ENCODE data around the gene RAD51B. TPM values are rescaled to one million over a fixed set of nuclear protein-coding genes. Genes with fewer than 3 reads are reported as not detected.

The RAD51B gene
- total RNA-seq, 5 donors from 2014 or later (not counting 1 experiment from before 2014, with no cell fraction given): 25.4 to 47.9 (median 30.0) TPM

DNA sequence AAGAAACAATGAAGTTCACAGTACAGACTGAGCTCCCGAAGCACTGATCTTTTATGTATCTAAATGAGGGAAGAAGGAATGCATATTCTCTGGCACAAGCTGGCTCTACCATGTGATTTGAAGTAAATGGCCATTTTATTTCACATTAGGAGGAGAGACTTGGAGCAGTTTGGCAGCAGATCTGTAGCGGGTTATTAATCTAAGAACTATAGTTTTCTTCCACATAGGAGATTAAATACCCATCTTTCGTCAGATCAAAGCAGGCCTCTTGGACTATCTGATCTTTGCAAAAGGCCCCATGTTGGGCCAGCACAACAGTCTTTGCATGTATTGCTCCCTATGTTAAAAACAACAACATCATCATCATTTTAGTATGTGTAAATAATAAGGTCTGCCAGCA is 495.5 kb downstream of the RAD51B start:
- ChIA-PET POLR2A (no interaction called here), CTCF (interaction anchor here in 1 of 2 donors (0.6 kb wide), 1 partner anchor 317 kb away, joined by 3 read pairs; no protein-coding TSS in a partner anchor)
- WGBS (ENCODE audit: insufficient coverage): no CpG with 5 or more reads among the region's 3 CpGs
- no peak overlapping the region for H3K27ac Mint-ChIP-seq
- Histone ChIP-seq H3K4me3 (ENCODE audit: control insufficient read depth in 1 of 2, extremely low read depth in 1 of 2, low read length in 1 of 2) (no peak overlapping the region), H3K4me1 (ENCODE audit: control insufficient read depth in 1 of 2, extremely low read depth in 1 of 2, insufficient read depth in 2 of 2, low read length in 2 of 2) (peaks cover 0 to 2% of the 10 kb centered on the region in 2 experiments), H3K9me3 (no peaks in the 10 kb centered on the region), H3K27ac (ENCODE audit: low read length) (no peak overlapping the region), H3K27me3 (replicated peaks in 1 of 2; ENCODE audit: control insufficient read depth in 2 of 2, extremely low read depth in 1 of 2, insufficient read depth in 2 of 2, low read length in 1 of 2) (no peaks in the 10 kb centered on the region), H3K36me3 (ENCODE audit: control insufficient read depth in 2 of 2, extremely low read depth in 1 of 2, insufficient read depth in 1 of 2, low read length in 1 of 2) (no peaks in the 10 kb centered on the region)
- no peak overlapping the region for H3K4me3 Mint-ChIP-seq
- peaks cover 5% of the 10 kb centered on the region for H3K36me3 Mint-ChIP-seq
- no peak for DNase-seq
- H3K4me1 Mint-ChIP-seq: peaks cover 13 to 43% (median 37%) of the 10 kb centered on the region in 3 donors
- no peaks in the 10 kb centered on the region for H3K27me3 Mint-ChIP-seq
- no peak for ATAC-seq (replicated peaks in 1 of 4)
- H3K9me3 Mint-ChIP-seq: peaks cover 0 to 3% (median 0%) of the 10 kb centered on the region in 3 donors

DNA sequence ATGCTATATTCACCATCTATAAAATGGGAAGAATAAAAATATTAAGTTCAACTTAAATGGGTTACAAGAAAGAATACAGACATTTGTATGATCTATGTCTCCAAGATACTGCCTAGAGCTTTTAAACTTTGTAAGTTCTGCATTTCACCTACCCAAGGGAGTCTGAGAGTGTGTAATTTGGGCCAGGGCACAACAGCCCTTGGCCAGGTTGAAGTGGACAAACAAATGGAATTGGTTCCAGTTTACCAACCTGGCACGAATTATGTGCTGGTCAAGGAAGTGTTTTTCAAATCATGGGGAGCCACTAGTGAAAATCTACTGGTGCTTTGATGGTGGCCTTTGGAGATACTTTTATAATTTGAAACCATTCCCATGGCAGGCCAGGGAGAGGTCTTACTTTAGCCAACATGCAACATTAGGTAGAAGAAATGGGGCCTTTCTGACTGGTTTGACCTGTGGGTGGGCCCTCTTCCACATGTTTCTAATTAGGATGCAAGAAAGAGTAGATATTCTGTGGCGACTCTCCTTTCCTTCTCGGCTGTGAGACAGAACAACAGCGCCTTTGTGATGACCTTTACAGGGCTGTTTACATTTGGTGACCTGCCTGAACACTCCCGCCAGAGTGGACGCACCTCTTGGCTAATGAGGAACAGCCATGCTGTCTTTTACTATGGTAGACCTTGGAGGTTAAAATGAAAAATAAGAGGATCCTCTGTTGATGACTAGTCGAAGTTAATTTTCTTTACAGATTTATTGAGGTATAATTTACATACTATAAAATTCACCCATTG is 496.7 kb downstream of the RAD51B start:
- POLR2A ChIA-PET: no interaction called here
- WGBS (ENCODE audit: insufficient coverage): 100% methylated on average over 3 of the region's 7 CpGs

DNA sequence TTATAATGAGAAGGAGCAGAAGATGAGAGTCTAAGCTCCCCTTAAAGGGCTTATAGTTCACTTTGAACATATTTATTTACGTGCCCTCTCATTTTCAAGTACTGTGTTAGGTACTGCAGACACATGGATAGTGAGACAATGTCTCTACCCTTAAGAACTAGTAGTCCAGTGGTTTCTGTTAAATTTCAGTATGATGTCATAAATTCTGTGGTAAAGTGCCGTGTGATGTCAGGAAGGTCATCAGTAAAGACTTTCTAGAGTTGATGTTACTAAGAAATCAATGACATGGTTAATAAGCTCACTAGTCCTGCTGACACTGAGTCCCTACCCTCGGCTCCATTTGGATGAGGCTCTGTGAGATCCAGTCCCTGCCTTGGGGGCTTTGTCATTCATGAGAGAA is 497.7 kb downstream of the RAD51B start:
- no peak overlapping the region for H3K4me3 Mint-ChIP-seq

More for the DNA sequence above, 496.7 kb downstream of the RAD51B start:
- H3K27me3 ChIP-seq (replicated peaks in 1 of 2; ENCODE audit: control insufficient read depth in 2 of 2, extremely low read depth in 1 of 2, insufficient read depth in 2 of 2, low read length in 1 of 2): no peaks in the 10 kb centered on the region
- Mint-ChIP-seq H3K4me3 (no peak overlapping the region), H3K27me3 (no peaks in the 10 kb centered on the region), H3K27ac (no peak overlapping the region), H3K4me1 (peaks cover 17 to 43% (median 37%) of the 10 kb centered on the region in 3 donors), H3K9me3 (peaks cover 0 to 3% (median 0%) of the 10 kb centered on the region in 3 donors), H3K36me3 (peaks cover 9% of the 10 kb centered on the region)
- DNase-seq (no peak), ATAC-seq (replicated peaks in 1 of 4) (no peak)
- H3K4me3 ChIP-seq (ENCODE audit: control insufficient read depth in 1 of 2, extremely low read depth in 1 of 2, low read length in 1 of 2): no peak overlapping the region
- H3K4me1 ChIP-seq (ENCODE audit: control insufficient read depth in 1 of 2, extremely low read depth in 1 of 2, insufficient read depth in 2 of 2, low read length in 2 of 2): peaks cover 0 to under 1% of the 10 kb centered on the region in 2 experiments
- no peaks in the 10 kb centered on the region for H3K36me3 ChIP-seq (ENCODE audit: control insufficient read depth in 2 of 2, extremely low read depth in 1 of 2, insufficient read depth in 1 of 2, low read length in 1 of 2)
- H3K9me3 ChIP-seq: no peaks in the 10 kb centered on the region
- no peak overlapping the region for H3K27ac ChIP-seq (ENCODE audit: low read length)
- CTCF ChIA-PET: interaction anchor here in 1 of 2 donors (0.5 kb wide), 1 partner anchor 482 kb away, joined by 3 read pairs; no protein-coding TSS in a partner anchor

GRCh38 chr14:68318828-68319227 is 499.2 kb downstream of the RAD51B start:
- ATAC-seq (replicated peaks in 1 of 4): no peak
- Mint-ChIP-seq H3K27ac (no peak overlapping the region), H3K9me3 (peaks cover 0 to 3% (median 0%) of the 10 kb centered on the region in 3 donors), H3K4me3 (no peak overlapping the region), H3K4me1 (peaks cover 7 to 34% (median 21%) of the 10 kb centered on the region in 3 donors), H3K27me3 (no peaks in the 10 kb centered on the region), H3K36me3 (peaks cover 13% of the 10 kb centered on the region)
- H3K27ac ChIP-seq (ENCODE audit: low read length): no peak overlapping the region
- WGBS (ENCODE audit: insufficient coverage): no CpG with 5 or more reads among the region's 2 CpGs
- H3K36me3 ChIP-seq (ENCODE audit: control insufficient read depth in 2 of 2, extremely low read depth in 1 of 2, insufficient read depth in 1 of 2, low read length in 1 of 2): no peaks in the 10 kb centered on the region
- no peak for DNase-seq
- no peak overlapping the region for H3K4me3 ChIP-seq (ENCODE audit: control insufficient read depth in 1 of 2, extremely low read depth in 1 of 2, low read length in 1 of 2)
- ChIA-PET POLR2A (interaction anchor here in 1 of 2 donors (0.6 kb wide), 1 partner anchor 469 kb away, joined by 3 read pairs; no protein-coding TSS in a partner anchor), CTCF (no interaction called here)
- H3K27me3 ChIP-seq (replicated peaks in 1 of 2; ENCODE audit: control insufficient read depth in 2 of 2, extremely low read depth in 1 of 2, insufficient read depth in 2 of 2, low read length in 1 of 2): no peaks in the 10 kb centered on the region
- no peaks in the 10 kb centered on the region for H3K9me3 ChIP-seq
- H3K4me1 ChIP-seq (ENCODE audit: control insufficient read depth in 1 of 2, extremely low read depth in 1 of 2, insufficient read depth in 2 of 2, low read length in 2 of 2): no peaks in the 10 kb centered on the region

More for the DNA sequence above, 497.7 kb downstream of the RAD51B start:
- ATAC-seq (replicated peaks in 1 of 4) (no peak), DNase-seq (no peak)
- H3K27ac ChIP-seq (ENCODE audit: low read length): no peak overlapping the region
- H3K9me3 ChIP-seq: no peaks in the 10 kb centered on the region
- H3K27me3 Mint-ChIP-seq: no peaks in the 10 kb centered on the region
- ChIA-PET POLR2A (interaction anchor here in 1 of 2 donors (0.5 kb wide), 1 partner anchor 264 kb away, joined by 6 read pairs; no protein-coding TSS in a partner anchor), CTCF (interaction anchor here in 1 of 2 donors (0.6 kb wide), 1 partner anchor 449 kb away, joined by 3 read pairs; no protein-coding TSS in a partner anchor)
- no peaks in the 10 kb centered on the region for H3K36me3 ChIP-seq (ENCODE audit: control insufficient read depth in 2 of 2, extremely low read depth in 1 of 2, insufficient read depth in 1 of 2, low read length in 1 of 2)
- peaks cover 16 to 40% (median 31%) of the 10 kb centered on the region in 3 donors for H3K4me1 Mint-ChIP-seq
- no peaks in the 10 kb centered on the region for H3K4me1 ChIP-seq (ENCODE audit: control insufficient read depth in 1 of 2, extremely low read depth in 1 of 2, insufficient read depth in 2 of 2, low read length in 2 of 2)
- no CpG with 5 or more reads among the region's 3 CpGs for WGBS (ENCODE audit: insufficient coverage)
- H3K27me3 ChIP-seq (replicated peaks in 1 of 2; ENCODE audit: control insufficient read depth in 2 of 2, extremely low read depth in 1 of 2, insufficient read depth in 2 of 2, low read length in 1 of 2): no peaks in the 10 kb centered on the region
- peaks cover 9% of the 10 kb centered on the region for H3K36me3 Mint-ChIP-seq
- no peak overlapping the region for H3K4me3 ChIP-seq (ENCODE audit: control insufficient read depth in 1 of 2, extremely low read depth in 1 of 2, low read length in 1 of 2)
- H3K27ac Mint-ChIP-seq: no peak overlapping the region
- peaks cover 0 to 3% (median 0%) of the 10 kb centered on the region in 3 donors for H3K9me3 Mint-ChIP-seq

DNA sequence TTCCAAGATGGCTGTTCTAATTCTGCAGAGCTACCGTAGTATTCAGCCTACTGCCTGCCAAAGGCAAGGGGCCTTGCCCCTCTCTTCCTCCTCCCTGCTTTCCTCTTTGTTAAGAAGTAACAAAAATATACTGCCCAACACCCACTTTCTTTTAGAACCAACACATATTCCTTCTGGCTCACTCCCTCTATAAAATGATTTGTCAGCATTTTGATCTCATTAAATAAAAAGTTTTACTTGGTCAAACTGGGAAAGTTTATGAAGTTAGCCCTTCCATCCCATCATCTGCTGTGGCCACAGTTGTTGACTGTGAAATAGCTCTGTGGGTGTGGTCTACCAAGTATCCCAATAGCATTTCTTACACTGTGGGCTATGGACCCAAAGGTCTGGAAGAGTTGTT is 500.9 kb downstream of the RAD51B start:
- CTCF ChIA-PET: no interaction called here
- H3K4me3 Mint-ChIP-seq: no peak overlapping the region
- Histone ChIP-seq H3K27ac (ENCODE audit: low read length) (no peak overlapping the region), H3K27me3 (replicated peaks in 1 of 2; ENCODE audit: control insufficient read depth in 2 of 2, extremely low read depth in 1 of 2, insufficient read depth in 2 of 2, low read length in 1 of 2) (no peaks in the 10 kb centered on the region), H3K4me3 (ENCODE audit: control insufficient read depth in 1 of 2, extremely low read depth in 1 of 2, low read length in 1 of 2) (no peak overlapping the region), H3K9me3 (no peaks in the 10 kb centered on the region), H3K36me3 (ENCODE audit: control insufficient read depth in 2 of 2, extremely low read depth in 1 of 2, insufficient read depth in 1 of 2, low read length in 1 of 2) (no peaks in the 10 kb centered on the region), H3K4me1 (ENCODE audit: control insufficient read depth in 1 of 2, extremely low read depth in 1 of 2, insufficient read depth in 2 of 2, low read length in 2 of 2) (no peaks in the 10 kb centered on the region)
- WGBS (ENCODE audit: insufficient coverage): 100% methylated on average over 1 of the region's 1 CpG
- POLR2A ChIA-PET: no interaction called here
- H3K27ac Mint-ChIP-seq: no peak overlapping the region
- DNase-seq: no peak
- peaks cover 7 to 22% (median 21%) of the 10 kb centered on the region in 3 donors for H3K4me1 Mint-ChIP-seq
- no peak for ATAC-seq (replicated peaks in 1 of 4)
- no peaks in the 10 kb centered on the region for H3K9me3 Mint-ChIP-seq
- peaks cover 8% of the 10 kb centered on the region for H3K36me3 Mint-ChIP-seq
- no peaks in the 10 kb centered on the region for H3K27me3 Mint-ChIP-seq

DNA sequence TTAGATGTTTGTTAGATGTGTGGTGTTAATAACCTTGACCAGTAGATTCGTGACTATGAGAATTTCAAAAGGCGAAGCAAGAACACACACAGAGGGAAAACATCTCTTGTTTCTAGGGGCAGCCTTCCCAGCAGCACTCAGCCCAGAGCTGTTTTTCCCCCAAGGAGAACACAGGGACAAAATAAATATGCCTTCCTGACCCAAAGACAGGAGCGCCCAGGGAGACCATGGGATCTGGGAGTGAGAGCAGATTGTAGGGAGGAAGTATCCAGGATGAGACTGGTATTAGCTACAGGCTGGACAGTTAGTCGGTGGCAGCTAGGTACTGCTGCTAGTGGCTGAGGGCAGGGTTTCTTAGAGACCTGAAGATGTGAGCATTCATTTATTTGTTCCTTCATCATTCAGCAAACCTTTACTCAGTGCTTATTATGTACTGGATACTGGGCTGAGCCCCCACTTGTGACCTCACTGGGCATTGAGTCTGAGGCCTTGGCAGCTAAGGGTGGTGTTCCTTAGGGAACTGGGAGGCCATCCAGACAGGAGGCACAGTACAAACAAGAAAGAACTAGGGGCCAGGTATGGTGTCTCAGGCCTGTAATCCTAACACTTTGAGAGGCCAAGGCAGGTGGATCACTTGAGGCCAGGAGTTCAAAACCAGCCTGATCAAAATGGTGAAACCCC is 503.5 kb downstream of the RAD51B start:
- Mint-ChIP-seq H3K27ac (no peak overlapping the region), H3K4me1 (peaks cover 7 to 20% (median 17%) of the 10 kb centered on the region in 3 donors)

More for the DNA sequence above, 503.5 kb downstream of the RAD51B start:
- no peaks in the 10 kb centered on the region for H3K27me3 ChIP-seq (replicated peaks in 1 of 2; ENCODE audit: control insufficient read depth in 2 of 2, extremely low read depth in 1 of 2, insufficient read depth in 2 of 2, low read length in 1 of 2)
- no peaks in the 10 kb centered on the region for H3K27me3 Mint-ChIP-seq
- no peak overlapping the region for H3K4me3 Mint-ChIP-seq
- no peak overlapping the region for H3K4me3 ChIP-seq (ENCODE audit: control insufficient read depth in 1 of 2, extremely low read depth in 1 of 2, low read length in 1 of 2)
- ChIA-PET POLR2A (interaction anchor here in 1 of 2 donors (0.6 kb wide), 1 partner anchor 12 kb away, joined by 13 read pairs; no protein-coding TSS in a partner anchor), CTCF (no interaction called here)
- WGBS (ENCODE audit: insufficient coverage): 100% methylated on average over 2 of the region's 4 CpGs
- no peaks in the 10 kb centered on the region for H3K36me3 ChIP-seq (ENCODE audit: control insufficient read depth in 2 of 2, extremely low read depth in 1 of 2, insufficient read depth in 1 of 2, low read length in 1 of 2)
- DNase-seq (no peak), ATAC-seq (replicated peaks in 1 of 4) (no peak)
- H3K9me3 ChIP-seq: no peaks in the 10 kb centered on the region
- no peak overlapping the region for H3K27ac ChIP-seq (ENCODE audit: low read length)
- no peaks in the 10 kb centered on the region for H3K9me3 Mint-ChIP-seq
- H3K4me1 ChIP-seq (ENCODE audit: control insufficient read depth in 1 of 2, extremely low read depth in 1 of 2, insufficient read depth in 2 of 2, low read length in 2 of 2): no peaks in the 10 kb centered on the region
- peaks cover 8% of the 10 kb centered on the region for H3K36me3 Mint-ChIP-seq
